ENCODE results near the gene AGBL1.
"Not testable (repeated sequence)": the region's sequence is repeated elsewhere in the genome, so short reads cannot be mapped to it uniquely, and the experiment has no call there.

Gene AGBL1

DNA sequence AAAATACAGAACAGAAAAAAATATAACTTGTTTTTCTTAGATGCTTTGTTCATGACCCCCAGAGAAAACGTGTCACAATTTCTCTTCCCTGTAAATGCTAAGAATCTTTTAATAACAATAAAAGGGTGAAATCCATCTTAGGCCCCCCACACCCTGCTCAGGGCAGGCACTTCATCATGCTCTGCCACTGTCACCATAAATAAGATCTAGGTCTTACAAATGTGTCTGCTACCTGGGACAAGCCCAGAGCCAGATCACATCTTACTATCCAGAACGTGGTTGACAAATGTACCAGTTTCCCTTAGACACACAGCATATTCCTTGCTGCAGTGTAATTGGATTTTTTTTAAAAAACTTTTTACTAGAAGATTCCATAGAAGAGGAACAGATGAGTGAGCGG, 795.4 kb downstream of the AGBL1 start:
- H3K4me1 Mint-ChIP-seq = no peaks in the 10 kb centered on the region
- no peak for DNase-seq (ENCODE audit: low spot score in 2 of 2)
- no peak overlapping the region for H3K4me3 Mint-ChIP-seq
- peaks cover 12% of the 10 kb centered on the region for H3K27me3 Mint-ChIP-seq
- H3K9me3 Mint-ChIP-seq = no peaks in the 10 kb centered on the region
- H3K27ac Mint-ChIP-seq (ENCODE audit: low read depth) = no peak overlapping the region
- ATAC-seq (replicated peaks; ENCODE audit: extremely low read depth, poor library complexity, severe bottlenecking) = no peak
- no peaks in the 10 kb centered on the region for H3K36me3 Mint-ChIP-seq (ENCODE audit: insufficient read depth)

- Mint-ChIP-seq H3K4me3 (no peak overlapping the region), H3K27ac (ENCODE audit: low read depth) (no peak overlapping the region), H3K4me1 (no peaks in the 10 kb centered on the region), H3K27me3 (peaks cover 4% of the 10 kb centered on the region), H3K9me3 (no peaks in the 10 kb centered on the region), H3K36me3 (ENCODE audit: insufficient read depth) (no peaks in the 10 kb centered on the region)
- ATAC-seq (replicated peaks; ENCODE audit: extremely low read depth, poor library complexity, severe bottlenecking) (no peak), DNase-seq (ENCODE audit: low spot score in 2 of 2) (no peak)
Measured at GRCh38 chr15:86876387-86876944, 796.8 kb downstream of the AGBL1 start.

GRCh38 chr15:86877171-86877631, 797.5 kb downstream of the AGBL1 start:
- no peaks in the 10 kb centered on the region for H3K4me1 Mint-ChIP-seq
- H3K27me3 Mint-ChIP-seq = no peaks in the 10 kb centered on the region
- H3K9me3 Mint-ChIP-seq = no peaks in the 10 kb centered on the region
- DNase-seq (ENCODE audit: low spot score in 2 of 2) (no peak), ATAC-seq (replicated peaks; ENCODE audit: extremely low read depth, poor library complexity, severe bottlenecking) (no peak)
- no peak overlapping the region for H3K4me3 Mint-ChIP-seq
- H3K36me3 Mint-ChIP-seq (ENCODE audit: insufficient read depth) = no peaks in the 10 kb centered on the region
- H3K27ac Mint-ChIP-seq (ENCODE audit: low read depth) = no peak overlapping the region

DNA sequence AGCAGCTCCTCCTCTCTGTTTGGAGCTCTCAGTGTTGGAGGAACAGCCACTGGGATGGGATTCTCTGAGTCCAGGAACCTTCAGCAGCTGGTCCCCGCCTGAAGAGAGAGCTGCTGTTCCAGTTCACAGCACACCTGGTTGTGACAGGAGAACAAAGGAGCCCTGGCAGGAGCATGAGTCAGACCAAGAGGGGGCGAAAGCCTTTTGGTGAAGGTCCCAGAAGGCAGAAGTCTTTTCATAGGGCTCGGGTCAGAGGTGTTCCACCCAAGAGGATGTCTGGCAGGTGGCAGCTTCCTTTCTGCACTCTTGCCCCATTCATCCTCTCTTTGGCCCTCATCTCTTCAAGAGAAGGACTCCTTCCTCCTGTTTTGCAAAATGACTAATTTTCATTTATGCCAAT, 799.2 kb downstream of the AGBL1 start:
- not testable (repeated sequence) for H3K4me1 Mint-ChIP-seq; H3K27me3 Mint-ChIP-seq; H3K27ac Mint-ChIP-seq (ENCODE audit: low read depth); ATAC-seq (replicated peaks; ENCODE audit: extremely low read depth, poor library complexity, severe bottlenecking); H3K36me3 Mint-ChIP-seq (ENCODE audit: insufficient read depth); DNase-seq (ENCODE audit: low spot score in 2 of 2); H3K9me3 Mint-ChIP-seq; H3K4me3 Mint-ChIP-seq

- H3K27ac Mint-ChIP-seq (ENCODE audit: low read depth) = no peak overlapping the region
- no peaks in the 10 kb centered on the region for H3K27me3 Mint-ChIP-seq
- no peaks in the 10 kb centered on the region for H3K4me1 Mint-ChIP-seq
- ATAC-seq (replicated peaks; ENCODE audit: extremely low read depth, poor library complexity, severe bottlenecking) (no peak), DNase-seq (ENCODE audit: low spot score in 2 of 2) (no peak)
- no peaks in the 10 kb centered on the region for H3K36me3 Mint-ChIP-seq (ENCODE audit: insufficient read depth)
- no peak overlapping the region for H3K4me3 Mint-ChIP-seq
- H3K9me3 Mint-ChIP-seq = no peaks in the 10 kb centered on the region
Measured at GRCh38 chr15:86879250-86880229, 799.9 kb downstream of the AGBL1 start.

GRCh38 chr15:86885616-86886015, 805.9 kb downstream of the AGBL1 start:
- Mint-ChIP-seq H3K4me3 (no peak overlapping the region), H3K36me3 (ENCODE audit: insufficient read depth) (no peaks in the 10 kb centered on the region), H3K27ac (ENCODE audit: low read depth) (no peak overlapping the region), H3K9me3 (no peaks in the 10 kb centered on the region), H3K4me1 (no peaks in the 10 kb centered on the region), H3K27me3 (no peaks in the 10 kb centered on the region)
- no peak for ATAC-seq (replicated peaks; ENCODE audit: extremely low read depth, poor library complexity, severe bottlenecking)
- DNase-seq (ENCODE audit: low spot score in 2 of 2) = no peak

- Mint-ChIP-seq H3K36me3 (ENCODE audit: insufficient read depth) (no peaks in the 10 kb centered on the region), H3K27ac (ENCODE audit: low read depth) (no peak overlapping the region), H3K4me1 (no peaks in the 10 kb centered on the region), H3K9me3 (no peaks in the 10 kb centered on the region), H3K27me3 (no peaks in the 10 kb centered on the region), H3K4me3 (no peak overlapping the region)
- ATAC-seq (replicated peaks; ENCODE audit: extremely low read depth, poor library complexity, severe bottlenecking) (no peak), DNase-seq (ENCODE audit: low spot score in 2 of 2) (no peak)
Measured at GRCh38 chr15:86892774-86893449, 813.2 kb downstream of the AGBL1 start.

DNA sequence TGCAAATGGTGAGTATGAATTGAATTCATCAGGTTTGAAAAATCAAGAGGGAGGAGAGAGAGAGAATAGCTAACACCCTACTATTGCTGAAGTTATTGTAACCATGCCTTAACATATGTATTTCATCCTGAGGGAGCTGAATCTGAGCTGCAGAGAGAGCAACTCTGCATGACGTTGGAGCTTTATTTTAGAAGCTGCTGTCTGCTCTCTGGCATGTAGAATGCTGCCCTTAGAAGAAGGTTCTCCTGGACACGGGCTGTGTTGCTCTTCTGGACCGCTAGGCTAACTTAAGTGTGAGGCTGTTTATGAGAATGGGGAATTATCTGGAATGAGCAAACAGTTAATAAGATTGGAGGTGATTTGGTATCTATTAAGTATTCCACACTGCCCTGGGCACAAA, 814.6 kb downstream of the AGBL1 start:
- Mint-ChIP-seq H3K27ac (ENCODE audit: low read depth) (no peak overlapping the region), H3K4me3 (no peak overlapping the region), H3K4me1 (no peaks in the 10 kb centered on the region), H3K27me3 (no peaks in the 10 kb centered on the region), H3K36me3 (ENCODE audit: insufficient read depth) (peaks cover 2% of the 10 kb centered on the region), H3K9me3 (no peaks in the 10 kb centered on the region)
- no peak for DNase-seq (ENCODE audit: low spot score in 2 of 2)
- ATAC-seq (replicated peaks; ENCODE audit: extremely low read depth, poor library complexity, severe bottlenecking) = no peak

GRCh38 chr15:86903642-86904421, 824.2 kb downstream of the AGBL1 start:
- H3K36me3 Mint-ChIP-seq (ENCODE audit: insufficient read depth) = no peaks in the 10 kb centered on the region
- H3K27ac Mint-ChIP-seq (ENCODE audit: low read depth) = no peak overlapping the region
- ATAC-seq (replicated peaks; ENCODE audit: extremely low read depth, poor library complexity, severe bottlenecking) (no peak), DNase-seq (ENCODE audit: low spot score in 2 of 2) (no peak)
- H3K9me3 Mint-ChIP-seq = no peaks in the 10 kb centered on the region
- no peaks in the 10 kb centered on the region for H3K4me1 Mint-ChIP-seq
- H3K4me3 Mint-ChIP-seq = no peak overlapping the region
- peaks cover 44% of the 10 kb centered on the region for H3K27me3 Mint-ChIP-seq

- DNase-seq (ENCODE audit: low spot score in 2 of 2) (no peak), ATAC-seq (replicated peaks; ENCODE audit: extremely low read depth, poor library complexity, severe bottlenecking) (no peak)
- H3K27ac Mint-ChIP-seq (ENCODE audit: low read depth) = no peak overlapping the region
- no peaks in the 10 kb centered on the region for H3K4me1 Mint-ChIP-seq
- H3K36me3 Mint-ChIP-seq (ENCODE audit: insufficient read depth) = no peaks in the 10 kb centered on the region
- H3K27me3 Mint-ChIP-seq = peaks cover 40% of the 10 kb centered on the region
- no peak overlapping the region for H3K4me3 Mint-ChIP-seq
- peaks cover 7% of the 10 kb centered on the region for H3K9me3 Mint-ChIP-seq
Measured at GRCh38 chr15:86905625-86906256, 826.1 kb downstream of the AGBL1 start.

- Mint-ChIP-seq H3K4me3 (no peak overlapping the region), H3K36me3 (ENCODE audit: insufficient read depth) (no peaks in the 10 kb centered on the region), H3K9me3 (peaks cover 7% of the 10 kb centered on the region), H3K4me1 (no peaks in the 10 kb centered on the region), H3K27me3 (peaks cover 37% of the 10 kb centered on the region), H3K27ac (ENCODE audit: low read depth) (no peak overlapping the region)
- ATAC-seq (replicated peaks; ENCODE audit: extremely low read depth, poor library complexity, severe bottlenecking) (no peak), DNase-seq (ENCODE audit: low spot score in 2 of 2) (no peak)
Measured at GRCh38 chr15:86906376-86906775, 826.7 kb downstream of the AGBL1 start.

GRCh38 chr15:86911022-86911421, 831.4 kb downstream of the AGBL1 start:
- Mint-ChIP-seq H3K9me3 (peaks cover 7% of the 10 kb centered on the region), H3K4me3 (no peak overlapping the region), H3K4me1 (no peaks in the 10 kb centered on the region), H3K27ac (ENCODE audit: low read depth) (no peak overlapping the region), H3K27me3 (peaks cover 24% of the 10 kb centered on the region), H3K36me3 (ENCODE audit: insufficient read depth) (no peaks in the 10 kb centered on the region)
- DNase-seq (ENCODE audit: low spot score in 2 of 2) (no peak), ATAC-seq (replicated peaks; ENCODE audit: extremely low read depth, poor library complexity, severe bottlenecking) (no peak)

Data from central memory CD8-positive, alpha-beta T cell (primary cell).